HL-60/S4 treated with retinoic acid at 250 ng/mL for 4 days and 3 days (cell line): ENCODE measurements around the gene SCARF1.

Experiments used
- in situ Hi-C: fragments of 300-500 bp; cut with MboI; formaldehyde crosslinking; loops from 2 replicates; pipeline ENCODE4 v1.7.0; 2022; ENCODE audit warnings: low sequenced_read_pairs

The SCARF1 gene

DNA sequence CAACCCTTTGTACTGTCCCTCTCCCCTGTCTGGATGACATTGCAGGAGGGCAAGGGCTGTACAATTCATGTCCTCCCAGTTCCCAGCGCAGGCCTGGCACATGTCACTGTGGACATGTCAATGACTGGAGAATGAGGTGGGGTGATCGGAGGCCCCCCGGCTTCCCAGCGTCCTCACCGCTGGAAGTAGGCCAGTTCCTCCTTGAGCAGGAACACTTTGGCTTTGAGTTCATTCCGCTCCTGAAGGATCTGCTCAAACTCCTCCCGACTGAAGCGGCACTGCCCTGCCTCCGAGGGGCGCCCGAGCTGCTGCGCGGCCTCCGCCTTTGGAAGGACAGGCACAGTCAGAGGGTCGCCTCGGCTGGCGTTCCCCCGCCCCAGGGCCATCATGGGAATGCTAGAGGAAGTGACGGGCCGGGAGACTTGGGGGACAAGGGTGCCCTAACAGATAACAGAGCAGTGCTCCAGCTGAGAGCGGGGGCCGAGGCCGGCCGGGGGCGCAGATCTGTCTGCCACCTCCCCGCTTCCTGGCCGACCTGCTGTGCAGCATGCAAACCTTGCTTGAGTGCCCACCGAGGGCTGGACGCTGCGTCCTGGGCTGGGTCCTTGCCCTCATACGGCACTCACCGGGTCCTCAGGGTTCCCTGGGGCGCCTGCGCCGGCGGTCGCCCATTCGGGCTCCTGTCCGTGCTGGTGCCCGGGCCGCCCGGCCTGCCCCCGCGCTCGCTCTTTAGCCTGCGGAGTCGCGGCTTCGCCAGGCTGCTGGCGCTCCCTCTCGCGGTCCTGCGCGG, 2.8 kb upstream of the SCARF1 start:
- in situ Hi-C loops, result no loop called here

DNA sequence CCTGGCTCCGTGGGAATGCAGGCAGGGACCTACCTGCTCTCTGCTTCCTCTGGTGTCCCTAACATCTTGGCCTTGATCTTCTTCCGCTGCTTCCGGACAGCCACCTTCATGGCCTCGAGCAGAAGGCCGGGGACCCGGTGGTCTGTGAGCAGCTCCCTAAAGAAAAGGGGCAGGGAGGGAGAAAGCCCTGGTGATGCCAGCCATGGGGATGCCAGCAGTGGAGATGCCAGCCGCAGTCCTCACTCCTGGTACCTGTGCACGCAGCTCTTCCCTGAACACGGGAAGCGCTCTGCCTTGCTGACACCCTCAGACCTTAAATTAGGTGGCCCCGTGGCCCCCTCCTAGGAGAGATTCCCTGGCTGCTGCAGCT, 2.3 kb upstream of the SCARF1 start:
- in situ Hi-C loops, result no loop called here

DNA sequence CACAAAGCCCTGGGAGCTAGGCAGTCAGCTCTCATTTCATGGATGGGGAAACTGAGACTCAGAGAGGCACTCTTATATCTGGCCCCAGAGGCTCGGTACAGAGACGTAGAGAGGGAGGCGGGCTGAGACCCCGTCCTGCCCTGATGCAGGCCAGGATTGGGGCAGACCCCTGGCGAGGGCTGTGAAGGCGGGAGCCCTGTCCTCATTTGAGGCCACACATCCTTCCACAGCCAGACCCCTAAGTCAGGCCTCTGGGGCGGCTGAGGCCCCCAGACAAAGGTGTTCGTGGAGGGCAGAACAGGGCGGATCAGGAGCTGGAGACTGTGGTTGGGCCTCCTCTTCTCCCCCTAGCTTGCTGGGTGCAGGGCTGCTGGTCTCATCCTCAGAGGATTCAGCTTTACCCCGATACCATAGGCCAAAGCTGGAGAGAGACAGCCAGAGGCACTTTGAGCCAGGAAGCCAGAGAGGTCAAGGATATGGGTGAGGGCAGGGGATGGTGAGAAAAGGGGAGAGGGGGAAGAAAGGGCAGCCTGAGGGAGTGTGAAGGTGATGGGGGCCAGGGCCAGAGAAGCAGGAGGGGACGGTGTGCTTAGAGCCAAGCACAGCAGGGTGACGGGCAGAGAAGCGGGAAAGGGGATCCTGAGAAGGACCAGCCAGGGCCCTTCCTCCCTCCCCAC, 805 bp upstream of the SCARF1 start:
- in situ Hi-C loops, result no loop called here

DNA sequence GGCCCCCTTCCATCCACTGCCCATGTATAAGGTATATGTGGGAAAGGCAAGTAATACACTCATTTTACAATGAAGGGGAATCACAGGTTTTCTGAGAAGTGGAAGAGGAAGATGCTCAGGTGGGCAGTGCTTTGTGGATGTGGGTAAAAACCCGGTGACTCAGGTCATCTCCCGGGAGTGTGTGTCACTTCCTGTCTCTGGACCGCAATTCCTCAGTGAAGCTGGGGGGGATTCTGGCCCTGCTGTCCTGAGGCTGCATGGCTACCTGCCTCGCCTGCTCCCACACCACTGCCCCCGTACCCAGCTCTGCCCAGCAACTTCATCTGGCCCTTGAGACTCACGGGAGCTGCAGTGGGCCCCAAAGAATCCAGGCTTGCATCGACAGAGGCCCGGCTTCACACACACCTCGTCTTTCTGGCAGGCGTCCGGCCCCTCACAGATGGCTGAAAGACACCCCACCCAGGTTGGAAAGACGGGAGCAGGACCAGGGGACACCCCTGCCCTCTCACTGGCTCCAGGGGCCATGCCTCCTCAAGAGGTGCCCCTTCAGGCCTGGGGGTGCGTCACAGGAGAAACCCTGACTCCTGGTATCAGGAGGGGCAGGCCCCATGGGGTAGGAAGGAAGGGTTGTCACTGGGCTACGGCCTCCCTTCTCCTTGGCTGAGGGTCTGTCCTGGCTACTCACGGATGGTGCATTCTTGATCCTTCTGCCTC, 882 bp downstream of the SCARF1 start:
- in situ Hi-C loops, result no loop called here

DNA sequence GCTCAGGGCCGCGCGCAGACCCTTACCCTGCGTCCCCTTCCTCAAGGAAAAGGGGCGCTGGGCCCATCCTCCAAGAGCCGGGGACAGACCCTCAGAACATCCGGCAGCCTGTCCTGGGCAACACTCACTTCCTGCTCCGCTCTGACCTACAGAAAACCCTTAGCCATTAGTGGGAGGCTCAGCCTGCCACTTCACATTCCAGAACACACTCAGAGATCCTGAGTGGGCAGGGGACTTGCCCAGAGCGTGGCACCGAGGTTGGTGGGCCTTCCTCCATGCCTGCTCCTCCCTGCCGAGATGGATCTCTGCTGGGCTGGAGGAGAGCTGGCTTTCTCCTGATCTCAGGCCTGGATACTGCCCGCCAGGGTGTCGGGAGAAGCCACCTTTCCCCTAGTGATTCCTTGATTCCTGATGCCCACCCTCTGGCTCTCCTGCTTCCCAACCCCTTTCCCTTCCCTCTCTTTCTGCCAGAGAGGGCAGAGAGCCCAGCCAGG, 1.5 kb downstream of the SCARF1 start:
- in situ Hi-C loops, result no loop called here

DNA sequence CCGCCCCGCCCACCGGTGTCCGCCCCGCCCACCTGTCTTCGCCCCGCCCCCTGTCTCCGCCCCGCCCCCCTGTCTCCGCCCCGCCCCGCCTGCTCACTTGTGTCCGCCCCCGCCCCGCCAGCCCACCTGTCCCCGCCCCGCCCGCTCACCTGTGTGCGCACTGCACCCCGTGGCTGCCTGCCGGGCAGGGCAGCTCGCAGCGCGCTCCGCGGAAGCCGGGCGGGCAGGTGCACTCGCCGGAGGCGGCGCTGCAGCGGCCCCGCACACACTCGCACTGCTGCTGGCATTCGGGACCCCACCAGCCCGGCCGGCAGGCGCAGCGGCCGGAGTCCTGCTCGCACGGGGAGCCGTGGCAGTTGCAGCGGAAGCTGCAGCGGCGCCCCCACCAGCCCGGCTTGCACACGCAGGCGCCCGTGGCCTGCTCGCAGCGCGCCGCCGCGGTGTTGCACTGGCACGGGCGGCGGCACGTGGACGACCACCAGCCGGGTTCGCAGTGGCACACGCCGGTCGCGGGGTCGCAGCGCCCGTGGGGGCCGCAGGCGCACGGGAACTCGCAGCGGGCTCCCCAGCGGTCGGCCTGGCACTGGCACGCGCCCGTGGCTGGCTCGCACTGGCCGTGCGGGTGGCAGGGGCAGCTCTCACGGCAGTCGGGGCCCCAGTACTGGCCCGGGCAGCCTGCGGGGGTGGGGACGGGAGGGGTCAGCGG, 2.1 kb downstream of the SCARF1 start:
- in situ Hi-C loops, result no loop called here

DNA sequence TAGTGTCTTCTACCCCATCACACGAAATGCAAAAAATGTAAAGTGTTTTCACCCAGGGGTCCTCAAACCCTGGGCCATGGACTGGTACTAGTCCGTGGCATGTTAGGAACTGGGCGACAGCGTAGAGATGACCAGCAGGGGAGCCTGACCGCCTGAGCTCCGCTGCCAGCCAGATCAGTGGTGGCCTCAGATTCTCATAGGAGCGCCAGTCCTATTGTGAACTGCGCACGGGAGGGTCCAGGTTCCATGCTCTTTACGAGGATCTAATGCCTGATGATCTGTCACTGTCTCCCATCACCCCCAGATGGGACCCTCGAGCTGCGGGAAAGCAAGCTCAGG, 4.5 kb downstream of the SCARF1 start:
- in situ Hi-C loops, result no loop called here

DNA sequence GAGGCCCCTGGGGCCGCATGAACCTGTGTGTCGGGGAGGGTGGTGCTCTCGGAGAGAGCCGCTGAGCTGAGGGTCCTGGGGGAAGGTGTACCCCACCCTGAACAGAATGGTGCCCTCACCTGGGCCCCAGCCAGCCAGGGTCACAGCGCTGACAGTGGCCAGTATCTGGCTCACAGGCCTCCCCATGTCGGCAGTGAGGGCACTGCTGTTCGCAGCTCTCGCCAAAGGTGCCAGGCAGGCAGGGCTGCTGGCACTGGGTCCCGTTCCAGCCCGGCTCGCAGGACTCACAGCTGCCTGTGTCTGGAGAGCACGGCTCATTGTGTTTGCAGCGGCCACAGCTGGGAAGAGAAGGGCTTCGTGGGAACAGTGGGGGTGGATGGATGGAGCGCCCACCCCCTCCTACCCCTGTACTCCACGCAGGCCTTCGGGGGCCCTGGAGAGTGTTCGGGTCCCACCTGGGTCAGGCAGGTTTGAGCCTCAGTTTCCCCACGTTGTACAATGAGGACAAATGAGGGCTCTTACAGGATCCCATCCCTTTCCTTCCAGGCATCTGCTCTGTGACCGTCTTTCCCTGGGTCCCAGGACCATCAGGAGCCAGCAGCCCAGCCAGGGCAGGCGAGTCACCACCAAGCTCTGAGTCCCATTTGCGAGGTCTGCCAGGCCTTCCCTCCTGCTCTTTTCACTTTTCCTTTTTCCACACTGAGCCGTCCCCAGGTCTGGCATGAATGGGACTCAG, 5.0 kb downstream of the SCARF1 start:
- in situ Hi-C loops, result no loop called here

DNA sequence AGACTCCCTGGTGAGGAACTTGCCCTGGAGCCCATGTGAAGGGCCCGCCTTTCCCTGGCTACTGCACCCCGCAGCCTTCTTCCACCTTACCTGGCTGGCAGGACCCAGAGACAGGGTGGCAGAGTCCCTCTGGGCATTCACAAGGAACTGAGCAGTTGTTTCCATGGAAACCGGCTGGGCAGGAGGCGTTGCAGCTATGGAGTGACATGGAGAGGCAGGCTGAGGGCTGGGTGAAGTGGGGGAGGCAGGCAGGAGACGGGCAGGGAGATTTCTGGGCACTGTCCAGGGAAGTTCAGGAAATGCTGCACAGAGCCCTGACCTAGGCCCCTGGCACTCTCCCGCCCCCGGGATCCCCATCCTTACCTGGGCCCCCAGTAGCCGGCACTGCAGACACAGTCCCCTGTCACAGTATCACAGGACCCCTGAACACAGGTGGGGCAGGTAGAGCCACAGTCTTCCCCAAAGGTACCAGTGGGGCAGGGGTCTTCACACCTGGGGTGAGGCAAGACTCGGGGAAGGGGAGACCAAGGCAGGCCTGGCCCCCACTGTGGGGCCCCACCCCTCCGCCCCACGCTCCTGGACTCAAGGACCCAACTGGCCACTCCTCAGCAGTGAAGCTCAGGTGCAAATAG, 5.9 kb downstream of the SCARF1 start:
- in situ Hi-C loops, result no loop called here

DNA sequence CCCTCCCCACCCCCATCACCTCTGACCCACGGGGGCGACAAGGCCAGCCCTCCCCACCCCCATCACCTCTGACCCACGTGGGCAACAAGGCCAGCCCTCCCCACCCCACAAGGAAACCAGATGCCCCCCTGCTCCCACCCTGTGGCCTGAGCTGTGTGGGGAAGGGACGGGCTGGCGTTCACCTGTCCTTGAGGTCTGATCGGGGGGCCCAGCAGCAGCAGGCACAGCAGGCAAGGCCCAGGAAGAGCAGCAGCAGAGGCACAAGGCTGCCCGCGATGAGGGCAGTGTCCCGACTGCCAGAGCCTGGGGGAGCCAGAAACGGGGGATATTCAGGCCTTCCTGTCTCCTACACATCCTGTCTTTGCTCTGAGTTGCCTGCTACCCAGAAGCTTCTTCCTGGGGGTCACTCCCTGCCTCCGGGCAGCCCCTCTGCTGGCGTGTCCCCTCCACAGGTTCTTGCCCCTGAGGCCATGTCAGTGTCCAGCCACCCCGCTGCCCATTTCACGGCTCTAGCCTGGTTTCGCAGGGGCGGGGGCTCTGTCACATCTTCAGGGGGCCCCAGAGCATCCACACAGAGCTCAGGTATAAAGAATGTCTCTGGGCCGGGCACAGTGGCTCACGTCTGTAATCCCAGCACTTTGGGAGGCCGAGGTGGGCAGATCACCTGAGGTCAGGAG, 6.8 kb downstream of the SCARF1 start:
- in situ Hi-C loops, result no loop called here

DNA sequence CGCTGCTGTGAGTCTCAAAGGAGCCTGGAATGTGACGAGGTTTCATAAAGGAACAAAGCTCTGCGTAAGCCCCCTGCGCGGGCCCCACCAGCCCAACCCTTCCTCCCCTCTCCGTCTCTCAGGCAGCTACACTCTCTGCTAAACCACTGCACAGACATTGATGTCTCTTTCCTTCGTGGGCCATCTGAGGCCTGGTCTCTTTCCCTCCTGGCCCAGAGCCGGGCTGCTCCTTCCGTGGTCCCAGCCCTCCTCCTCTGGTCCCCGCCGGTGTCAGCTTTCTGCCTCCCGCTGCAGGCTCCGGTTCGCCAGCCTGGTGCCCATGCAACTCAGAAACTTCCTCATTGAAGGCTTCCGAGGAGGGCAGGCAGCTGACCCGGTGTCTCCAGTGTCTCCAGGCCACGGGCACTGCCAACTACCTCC, 7.4 kb downstream of the SCARF1 start:
- in situ Hi-C loops, result no loop called here

DNA sequence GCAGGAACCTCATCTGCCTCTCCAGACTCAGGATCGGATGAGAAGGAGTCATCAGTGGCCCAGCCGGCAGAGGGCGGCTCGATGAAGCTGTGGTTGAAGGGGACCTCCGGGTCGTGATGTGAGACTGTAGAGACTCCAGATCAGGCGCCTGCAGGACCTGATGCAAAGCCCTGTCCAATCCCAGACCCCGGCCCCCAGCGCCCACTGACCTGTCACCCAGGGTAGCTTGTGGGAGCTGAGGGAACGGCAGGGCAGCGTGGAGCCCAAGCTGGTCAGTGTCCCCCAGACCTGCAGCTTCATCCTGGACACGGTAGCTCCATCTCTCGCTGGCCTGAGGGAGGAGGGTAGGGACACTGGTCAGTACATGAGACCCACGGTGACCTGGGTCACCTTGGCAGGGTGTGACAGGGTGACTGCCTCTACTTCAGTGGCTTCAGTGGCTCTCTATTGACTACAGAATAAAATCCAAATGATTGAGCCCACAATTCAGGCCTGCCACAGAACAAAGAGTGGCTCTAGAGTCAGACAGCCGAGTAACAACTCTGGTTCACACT, 8.7 kb downstream of the SCARF1 start:
- in situ Hi-C loops, result no loop called here

DNA sequence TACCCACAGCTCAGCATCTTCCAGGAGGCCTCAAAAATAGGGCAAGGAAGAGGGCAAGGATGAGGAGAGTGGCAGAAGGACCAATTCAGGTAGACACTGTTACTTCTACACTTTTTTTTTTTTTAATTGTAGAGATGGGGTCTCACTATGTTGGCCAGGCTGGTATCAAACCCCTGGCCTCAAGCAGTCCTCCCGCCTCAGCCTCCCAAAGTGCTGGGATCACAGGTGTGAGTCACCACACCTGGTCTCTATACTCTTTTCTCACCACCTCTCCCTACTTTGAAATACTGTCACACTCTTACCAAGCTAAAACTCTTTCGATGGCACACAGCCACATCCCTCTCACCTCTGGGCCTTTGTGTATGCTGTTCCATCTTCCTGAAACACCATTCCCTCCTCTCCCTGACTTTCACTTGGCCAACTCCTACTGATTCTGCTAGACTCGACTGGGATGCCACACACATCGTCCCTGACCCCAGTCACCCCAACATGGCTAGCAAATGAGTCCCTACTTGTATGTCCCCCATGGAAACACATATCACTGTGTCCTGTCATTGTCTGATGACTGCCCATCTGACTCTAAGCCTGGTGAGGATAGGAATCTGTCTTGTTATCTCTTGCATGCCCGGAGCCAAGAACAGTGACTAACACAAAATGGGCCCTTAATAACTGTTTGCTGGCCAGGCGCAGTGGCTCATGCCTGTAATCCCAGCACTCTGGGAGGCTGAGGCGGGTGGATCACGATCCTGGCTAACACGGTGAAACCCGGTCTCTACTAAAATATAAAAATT, 9.7 kb downstream of the SCARF1 start:
- in situ Hi-C loops, result no loop called here

DNA sequence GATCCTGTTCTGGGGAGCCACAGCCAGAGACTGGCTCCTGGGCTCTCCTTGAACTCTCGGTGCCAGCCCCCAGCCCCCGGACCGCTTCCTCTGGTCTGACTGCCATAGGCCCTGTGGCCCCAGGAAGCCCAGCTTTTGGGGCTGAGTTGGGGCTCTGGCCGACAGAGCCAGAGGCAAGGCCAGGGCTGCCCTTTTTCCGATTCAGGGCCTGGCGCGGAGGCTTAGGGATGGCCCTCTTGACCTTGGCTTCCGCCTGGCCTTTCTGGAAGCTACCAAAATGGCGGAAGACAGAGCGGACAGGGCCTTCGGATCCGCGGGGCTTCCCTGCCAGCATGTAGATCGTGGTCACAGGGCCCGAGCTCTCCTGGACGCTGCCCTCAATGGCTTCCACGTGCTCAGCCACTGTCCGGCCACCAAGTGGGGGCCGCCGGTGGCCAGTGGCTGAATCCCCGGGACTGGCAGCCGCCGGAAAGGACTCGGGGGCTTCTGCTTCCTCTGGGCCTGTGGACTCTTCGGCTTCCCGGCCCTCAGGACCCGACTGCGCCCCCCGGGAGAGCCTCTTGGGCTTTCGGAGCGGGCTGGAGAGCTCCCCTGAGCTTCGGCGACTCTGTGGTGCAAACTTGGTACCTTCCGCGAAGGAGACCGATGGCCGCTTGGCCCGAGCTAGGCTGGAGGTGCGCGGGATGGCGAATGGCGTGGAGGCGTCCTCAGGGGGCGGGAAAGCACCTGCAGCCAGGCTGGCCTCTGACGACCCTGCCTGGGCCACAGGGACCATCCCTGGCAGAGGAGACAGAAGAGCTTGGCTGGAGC, 10.5 kb downstream of the SCARF1 start:
- in situ Hi-C loops, result no loop called here

DNA sequence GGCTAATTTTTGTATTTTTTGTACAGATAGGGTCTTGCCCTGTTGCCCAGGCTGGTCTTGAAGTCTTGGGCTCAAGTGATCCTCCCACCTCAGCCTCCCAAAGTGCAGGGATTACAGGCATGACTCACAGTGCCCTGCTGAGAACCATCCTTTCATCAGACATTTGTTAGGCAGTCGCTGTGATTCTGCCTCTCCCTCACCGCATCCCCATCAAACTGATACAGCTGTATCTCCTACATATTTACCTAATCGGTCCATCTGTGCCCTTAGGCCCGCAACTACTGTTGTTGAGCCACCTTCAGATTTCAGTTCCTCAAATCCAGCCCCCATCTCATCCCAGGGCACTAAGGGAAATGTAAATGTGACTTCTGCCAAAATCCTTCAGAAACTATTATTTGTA, 14.9 kb downstream of the SCARF1 start:
- in situ Hi-C loops, result no loop called here

DNA sequence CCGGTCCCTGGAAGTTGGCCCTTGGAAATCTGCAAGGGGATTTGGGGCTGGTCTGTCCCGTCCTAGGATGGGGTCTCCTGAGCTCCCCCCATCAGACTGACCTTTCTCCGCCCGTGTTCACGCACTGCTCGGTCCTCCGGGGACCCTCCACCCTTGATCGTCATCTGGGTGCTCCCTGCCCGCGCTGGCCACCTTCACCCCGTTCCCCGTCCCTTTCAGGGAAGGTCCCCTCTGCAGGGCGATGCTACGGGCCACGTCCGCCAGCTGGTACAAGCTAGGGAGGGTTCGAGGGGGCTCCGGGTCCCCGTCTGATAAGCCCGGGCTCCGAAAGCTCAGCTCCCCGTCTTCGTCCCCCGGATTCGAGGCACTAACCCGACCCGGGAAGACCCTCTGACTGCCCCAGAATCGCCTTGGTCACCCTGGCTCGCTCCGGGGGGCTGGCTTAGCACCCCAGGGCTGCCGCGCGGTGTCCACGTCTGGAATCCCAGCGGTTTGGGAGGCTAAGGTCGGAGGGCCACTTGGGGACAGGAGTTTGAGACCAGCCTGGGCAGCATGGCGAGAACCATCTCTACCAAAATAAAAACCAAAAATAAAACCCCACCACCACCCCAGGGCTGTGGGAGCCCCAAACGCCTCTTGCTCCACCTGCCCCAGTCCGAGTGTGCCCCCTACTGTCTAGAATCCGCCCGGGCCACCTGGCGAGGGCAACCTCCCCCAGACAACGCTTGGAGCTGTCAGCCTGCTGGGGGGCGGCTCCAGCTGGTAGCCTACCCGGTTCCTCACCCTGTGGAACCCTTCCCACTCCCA, 15.8 kb downstream of the SCARF1 start:
- in situ Hi-C loops, result no loop called here
